ENCODE results near the gene EFNA3.

EFNA3 gene

DNA sequence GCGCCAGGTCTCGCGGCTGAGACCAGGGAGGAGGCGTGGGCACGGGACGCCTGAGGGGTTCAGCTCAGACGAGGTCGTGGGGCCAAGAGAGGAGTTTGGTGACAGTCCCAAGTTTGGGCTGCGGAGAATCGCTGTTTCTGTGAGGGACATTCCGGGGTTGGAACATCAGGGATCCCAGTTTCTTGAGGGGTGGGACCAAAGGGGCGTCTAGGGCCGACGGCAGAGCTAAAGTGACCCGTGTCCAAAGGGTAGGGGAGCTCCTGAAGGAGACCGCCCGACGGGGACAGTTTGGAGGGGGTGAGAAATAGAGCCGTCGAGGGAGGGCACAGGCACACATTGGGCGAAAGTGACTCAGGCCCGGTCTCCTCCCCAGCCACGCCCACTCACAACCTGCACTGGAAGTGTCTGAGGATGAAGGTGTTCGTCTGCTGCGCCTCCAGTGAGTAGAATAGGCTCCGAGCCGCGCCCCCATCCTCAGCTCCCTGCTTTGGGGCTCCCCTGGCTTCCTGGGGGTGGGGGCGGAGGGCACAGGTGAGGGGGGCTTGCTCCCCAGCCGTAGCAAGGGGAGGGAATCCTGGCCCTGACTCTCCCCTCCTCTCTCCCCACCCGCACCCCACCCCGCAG lies 7.0 kb downstream of the EFNA3 start:
- peak; percentile 64 for DNase-seq

- DNase-seq = peak; percentile 82
These were observed 7.6 kb downstream of the EFNA3 start for GRCh38 chr1:155086128-155086741.

DNA sequence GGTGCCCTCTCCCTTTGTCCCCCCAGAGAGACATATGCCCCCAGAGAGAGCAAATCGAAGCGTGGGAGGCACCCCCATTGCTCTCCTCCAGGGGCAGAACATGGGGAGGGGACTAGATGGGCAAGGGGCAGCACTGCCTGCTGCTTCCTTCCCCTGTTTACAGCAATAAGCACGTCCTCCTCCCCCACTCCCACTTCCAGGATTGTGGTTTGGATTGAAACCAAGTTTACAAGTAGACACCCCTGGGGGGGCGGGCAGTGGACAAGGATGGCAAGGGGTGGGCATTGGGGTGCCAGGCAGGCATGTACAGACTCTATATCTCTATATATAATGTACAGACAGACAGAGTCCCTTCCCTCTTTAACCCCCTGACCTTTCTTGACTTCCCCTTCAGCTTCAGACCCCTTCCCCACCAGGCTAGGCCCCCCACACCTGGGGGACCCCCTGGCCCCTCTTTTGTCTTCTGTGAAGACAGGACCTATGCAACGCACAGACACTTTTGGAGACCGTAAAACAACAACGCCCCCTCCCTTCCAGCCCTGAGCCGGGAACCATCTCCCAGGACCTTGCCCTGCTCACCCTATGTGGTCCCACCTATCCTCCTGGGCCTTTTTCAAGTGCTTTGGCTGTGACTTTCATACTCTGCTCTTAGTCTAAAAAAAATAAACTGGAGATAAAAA lies 8.4 kb downstream of the EFNA3 start:
- DNase-seq = no peak

GRCh38 chr1:155091071-155092051 lies 12.7 kb downstream of the EFNA3 start:
- DNase-seq = peak; percentile 79

DNA sequence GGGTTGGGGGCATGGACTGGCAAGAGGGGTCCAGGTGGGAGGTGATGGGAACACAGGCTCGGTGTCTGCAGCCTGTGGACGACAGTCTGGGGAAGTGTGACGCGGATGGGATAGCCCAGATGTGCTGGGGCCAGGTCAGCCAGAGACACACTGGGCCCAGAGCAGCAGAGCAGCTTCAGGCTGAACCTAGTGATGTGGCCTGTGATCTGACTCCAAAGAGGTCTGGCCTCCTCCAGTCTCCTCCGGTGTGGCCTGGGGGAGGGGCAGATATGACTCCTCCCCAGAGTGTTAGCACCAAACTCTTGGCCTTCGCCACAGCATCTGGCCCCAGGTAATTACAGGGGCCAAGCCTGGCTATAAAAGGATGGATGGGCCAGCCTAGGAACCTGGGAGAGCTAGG lies 13.5 kb downstream of the EFNA3 start:
- no peak for DNase-seq

DNA sequence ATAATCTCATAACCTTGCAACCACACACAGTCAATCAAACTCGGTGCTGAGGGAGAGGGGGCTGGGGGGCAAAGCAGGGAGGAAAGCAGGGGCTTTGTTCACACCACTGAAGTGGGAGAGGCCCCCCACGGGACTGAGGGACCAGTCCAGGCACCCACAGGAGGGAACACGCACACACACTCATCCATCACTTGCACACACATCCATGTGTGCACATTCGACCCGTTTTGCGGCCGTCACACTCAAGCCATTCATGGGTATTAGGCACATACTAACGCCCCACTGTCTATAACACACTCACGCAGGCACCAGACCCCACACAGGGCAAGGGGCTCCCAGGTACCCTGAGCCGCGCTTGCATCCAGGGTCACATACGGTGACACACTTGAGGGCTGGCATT lies 14.0 kb downstream of the EFNA3 start:
- no peak for DNase-seq

GRCh38 chr1:155093911-155094621 lies 15.4 kb downstream of the EFNA3 start:
- DNase-seq = no peak

- DNase-seq = no peak
These were observed 15.9 kb downstream of the EFNA3 start for GRCh38 chr1:155094622-155094948.

DNA sequence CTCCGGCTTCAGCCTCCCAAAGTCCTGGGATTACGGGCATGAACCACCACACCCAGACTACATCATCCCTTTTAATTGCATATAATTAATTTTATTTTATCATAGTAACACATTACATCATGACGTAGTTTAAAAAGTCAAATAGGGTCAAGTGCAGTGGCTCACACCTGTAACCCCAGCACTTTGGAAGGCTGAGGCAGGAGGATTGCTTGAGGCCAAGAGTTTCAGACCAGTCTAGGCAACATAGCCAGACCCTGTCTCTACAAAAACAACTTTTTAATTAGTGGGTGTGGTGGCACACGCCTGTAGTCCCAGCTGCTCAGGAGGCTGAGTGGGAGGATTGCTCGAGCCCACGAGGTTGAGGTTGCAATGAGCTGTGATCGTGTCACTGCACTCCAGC lies 20.7 kb downstream of the EFNA3 start:
- DNase-seq = no peak

DNA sequence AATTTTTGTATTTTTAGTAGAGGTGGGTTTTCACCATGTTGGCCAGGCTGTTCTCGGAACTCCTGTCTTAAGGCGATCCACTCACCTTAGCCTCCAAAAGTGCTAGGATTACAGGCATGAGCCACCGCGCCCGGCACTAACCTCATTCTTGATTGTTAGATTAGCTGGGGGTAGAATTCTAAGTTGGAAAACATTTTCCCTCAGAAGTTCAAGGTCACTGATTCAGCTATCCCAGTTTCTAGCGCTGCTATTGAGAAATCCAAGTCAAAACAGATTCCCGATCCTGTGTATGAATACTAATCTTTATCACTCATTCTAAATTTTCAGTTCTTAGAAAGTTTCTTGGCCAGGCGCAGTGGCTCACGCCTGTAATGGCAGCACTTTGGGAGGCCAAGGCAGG lies 24.7 kb downstream of the EFNA3 start:
- no peak for DNase-seq

GRCh38 chr1:155104605-155105534 lies 26.2 kb downstream of the EFNA3 start:
- no peak for DNase-seq

GRCh38 chr1:155105604-155106011 lies 27.0 kb downstream of the EFNA3 start:
- DNase-seq = no peak

GRCh38 chr1:155106862-155107261 lies 28.2 kb downstream of the EFNA3 start:
- DNase-seq = no peak

- no peak for DNase-seq
These were observed 28.9 kb downstream of the EFNA3 start for GRCh38 chr1:155107309-155108264.

DNA sequence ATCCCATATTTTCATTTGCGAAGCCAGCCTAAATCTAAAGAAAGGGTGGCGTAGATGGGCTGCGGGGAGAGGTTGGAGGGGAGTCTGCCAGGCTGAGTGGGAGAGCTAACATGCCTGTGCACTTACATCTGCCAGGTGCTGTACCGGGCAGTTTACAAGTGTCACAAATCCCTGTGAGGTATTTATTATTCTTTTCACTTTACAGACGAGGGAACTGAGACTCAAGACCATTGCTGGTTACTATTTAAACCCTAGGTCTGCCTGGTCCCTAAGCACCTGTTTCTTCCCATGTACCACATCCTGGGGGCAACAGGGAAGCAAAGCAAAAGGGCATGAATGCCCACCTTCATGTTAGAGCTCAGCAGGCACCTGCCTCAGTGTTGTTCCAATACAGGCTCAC lies 29.7 kb downstream of the EFNA3 start:
- no peak for DNase-seq

DNA sequence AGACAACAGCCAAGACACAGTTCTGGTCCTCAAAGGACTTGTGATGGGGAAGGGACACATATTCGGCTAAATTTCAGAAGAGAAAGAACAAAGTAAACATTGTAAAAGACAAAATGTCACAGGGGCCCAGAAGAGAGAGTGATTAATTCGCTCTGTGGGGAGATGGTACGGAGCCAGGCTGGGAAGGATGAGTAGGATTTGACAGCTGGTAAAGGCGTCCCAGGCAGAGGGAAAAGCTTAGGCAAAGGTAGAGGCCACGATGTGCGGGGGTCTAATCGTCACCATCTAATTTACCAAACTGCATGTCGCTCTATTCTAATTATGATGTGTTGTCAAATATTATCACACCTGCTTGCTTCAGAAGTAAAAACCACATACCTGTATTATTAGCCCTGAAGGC lies 31.7 kb downstream of the EFNA3 start:
- no peak for DNase-seq

DNA sequence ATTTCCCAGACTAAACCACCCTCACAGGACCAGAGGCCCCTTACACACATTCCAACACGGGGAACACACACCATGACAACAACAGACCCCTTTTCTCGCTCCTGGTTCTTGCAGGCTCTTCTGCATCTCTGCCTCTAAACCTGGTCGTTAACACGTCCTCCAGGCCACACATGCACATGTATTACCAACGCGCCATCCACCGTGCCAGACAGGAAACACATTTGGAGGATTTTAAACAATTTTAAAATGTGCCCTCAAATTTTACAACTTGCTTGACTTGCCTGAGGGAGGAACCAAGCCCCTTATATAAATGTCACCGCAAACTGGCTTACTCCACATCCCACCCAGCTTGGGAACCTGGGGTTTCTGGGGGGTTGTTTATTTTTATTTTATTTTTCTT lies 32.2 kb downstream of the EFNA3 start:
- no peak for DNase-seq

DNA sequence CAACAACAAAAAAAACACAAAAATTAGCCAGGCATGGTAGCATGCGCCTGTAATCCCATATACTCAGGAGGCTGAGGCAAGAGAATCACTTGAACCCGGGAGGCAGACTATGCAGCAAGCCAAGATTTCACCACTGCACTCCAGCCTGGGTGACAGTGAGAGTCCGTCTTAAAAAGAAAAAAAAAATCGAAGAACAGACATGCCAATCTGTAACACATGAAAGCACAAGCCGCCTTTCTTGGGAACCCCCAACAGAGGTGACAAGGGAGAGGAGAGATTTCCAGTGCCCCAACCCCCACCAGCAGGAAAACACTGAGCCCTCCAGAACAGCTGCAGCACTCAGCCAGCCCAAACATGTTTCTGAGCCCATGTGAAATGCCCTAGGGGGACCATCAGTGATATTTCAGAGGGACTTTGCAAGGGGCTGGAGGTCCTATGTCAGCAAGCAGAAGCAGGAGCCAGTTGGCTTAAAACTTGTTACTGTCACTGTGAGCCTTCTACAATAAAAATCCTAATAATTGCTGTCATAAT lies 34.9 kb downstream of the EFNA3 start:
- no peak for DNase-seq

- DNase-seq = no peak
These were observed 37.6 kb downstream of the EFNA3 start for GRCh38 chr1:155116113-155116764.

GRCh38 chr1:155117610-155118009 lies 39.0 kb downstream of the EFNA3 start:
- no peak for DNase-seq
